AG09309 (cell line): ENCODE data around the gene TRIM6.

Experiments used
- DNase-seq: peaks from one replicate; pipeline ENCODE4 v3.0.0-alpha.2; 2010; ENCODE audit warnings: low read depth
- H3K4me3 ChIP-seq: 2 replicates; pipeline ENCODE4 v1.5.1; 2011; ENCODE audit warnings: mild to moderate bottlenecking, low read depth, low read length, moderate library complexity; ENCODE audit not compliant: control insufficient read depth
- TF ChIP-seq, protein P1 (sequence below): IDR thresholded peaks from 2 replicates; pipeline ENCODE4 v1.5.1; 2011; ENCODE audit warnings: mild to moderate bottlenecking, low read depth, low read length, inconsistent platforms; ENCODE audit not compliant: insufficient read depth, control insufficient read depth; ENCODE audit errors: missing control alignments

The TRIM6 gene

DNA sequence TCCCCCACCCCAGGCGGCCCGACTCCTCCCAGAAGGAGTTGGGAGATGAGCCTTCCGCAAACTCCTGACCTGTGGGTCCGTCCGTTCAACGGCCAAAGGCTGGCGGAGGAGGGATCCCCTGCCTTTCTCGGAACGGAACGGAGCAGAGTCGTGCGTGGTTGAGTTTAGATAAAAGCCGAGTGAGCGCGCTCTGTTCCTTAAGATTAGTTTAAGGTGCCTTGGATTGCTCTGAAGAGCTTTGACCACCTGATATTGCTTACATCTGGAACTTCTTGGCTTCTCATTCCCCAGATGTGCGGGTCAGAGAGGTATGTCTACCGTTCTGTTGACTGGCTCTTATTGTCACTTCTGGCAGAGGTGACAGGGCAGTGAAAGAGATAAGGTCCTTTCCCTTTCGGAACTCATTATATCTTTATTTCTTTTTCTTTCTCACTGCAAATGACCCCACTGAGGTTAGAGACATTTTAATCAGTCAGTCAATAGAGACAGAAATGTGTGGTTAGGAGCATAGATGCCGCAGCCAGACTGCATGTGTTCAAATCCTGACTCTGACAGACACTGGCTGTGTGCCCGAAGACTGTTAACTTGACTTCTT is at the start of gene TRIM6:
TRIM6 (plus strand) TSS at position 31 of the 595 bp plus-strand sequence; CDS start at position 292, 261 bp downstream.
- peak within 1 kb of the TSS; percentile 55 for H3K4me3 ChIP-seq
- TF ChIP-seq, protein P1, sequence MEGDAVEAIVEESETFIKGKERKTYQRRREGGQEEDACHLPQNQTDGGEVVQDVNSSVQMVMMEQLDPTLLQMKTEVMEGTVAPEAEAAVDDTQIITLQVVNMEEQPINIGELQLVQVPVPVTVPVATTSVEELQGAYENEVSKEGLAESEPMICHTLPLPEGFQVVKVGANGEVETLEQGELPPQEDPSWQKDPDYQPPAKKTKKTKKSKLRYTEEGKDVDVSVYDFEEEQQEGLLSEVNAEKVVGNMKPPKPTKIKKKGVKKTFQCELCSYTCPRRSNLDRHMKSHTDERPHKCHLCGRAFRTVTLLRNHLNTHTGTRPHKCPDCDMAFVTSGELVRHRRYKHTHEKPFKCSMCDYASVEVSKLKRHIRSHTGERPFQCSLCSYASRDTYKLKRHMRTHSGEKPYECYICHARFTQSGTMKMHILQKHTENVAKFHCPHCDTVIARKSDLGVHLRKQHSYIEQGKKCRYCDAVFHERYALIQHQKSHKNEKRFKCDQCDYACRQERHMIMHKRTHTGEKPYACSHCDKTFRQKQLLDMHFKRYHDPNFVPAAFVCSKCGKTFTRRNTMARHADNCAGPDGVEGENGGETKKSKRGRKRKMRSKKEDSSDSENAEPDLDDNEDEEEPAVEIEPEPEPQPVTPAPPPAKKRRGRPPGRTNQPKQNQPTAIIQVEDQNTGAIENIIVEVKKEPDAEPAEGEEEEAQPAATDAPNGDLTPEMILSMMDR = no peak
- no peak for DNase-seq

- H3K4me3 ChIP-seq = no peak overlapping the region
- no peak for DNase-seq
- TF ChIP-seq, protein P1 = no peak
Observed at GRCh38 chr11:5547982-5548381, 48.5 kb upstream of the TRIM6 start.

- no peak for DNase-seq
- TF ChIP-seq, protein P1 = no peak
- no peak within 1 kb of the TSS for H3K4me3 ChIP-seq
Observed at GRCh38 chr11:5548440-5548839, 48.0 kb upstream of the TRIM6 start, which contains the start of gene OR52H1. Gene OR52H1 (minus strand): TSS chr11:5548540. CDS start chr11:5545505, 3,035 bp downstream.

- no peak overlapping the region for H3K4me3 ChIP-seq
- TF ChIP-seq, protein P1 = no peak
- DNase-seq = peak; percentile 10
Observed at GRCh38 chr11:5550440-5551095, 45.9 kb upstream of the TRIM6 start.

GRCh38 chr11:5553343-5553742 is 43.1 kb upstream of the TRIM6 start:
- H3K4me3 ChIP-seq = no peak overlapping the region
- TF ChIP-seq, protein P1 = no peak
- DNase-seq = no peak

DNA sequence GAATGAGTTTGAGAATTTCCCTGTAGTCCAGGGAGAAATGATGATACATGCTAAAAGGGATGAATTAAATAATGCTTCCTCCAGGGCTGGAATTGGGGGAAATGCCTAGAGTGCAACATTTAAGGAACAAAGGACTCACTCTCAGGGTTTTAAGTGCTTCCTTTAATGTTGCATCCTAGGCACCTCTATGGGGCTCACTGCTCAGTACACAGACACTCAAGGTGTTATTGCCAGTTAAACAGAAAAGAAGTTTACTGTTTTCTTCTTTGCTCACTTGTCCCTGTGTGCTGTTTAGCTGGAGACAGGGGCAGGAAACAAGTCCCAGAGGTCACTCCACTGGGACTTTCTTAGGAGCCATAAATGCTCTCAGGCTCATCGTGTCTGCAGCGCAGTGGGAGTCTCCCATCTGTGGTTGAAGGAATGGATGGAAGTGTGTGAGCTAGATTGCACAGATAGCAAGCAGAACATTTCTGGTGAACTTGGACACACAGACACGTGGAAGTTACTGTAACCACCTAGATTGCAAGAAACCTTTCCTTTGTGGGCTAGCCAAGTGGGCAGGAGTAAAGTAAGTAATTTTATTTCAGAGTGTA is 39.7 kb upstream of the TRIM6 start:
- no peak for DNase-seq
- TF ChIP-seq, protein P1 = no peak

More for the DNA sequence above, 39.7 kb upstream of the TRIM6 start:
- no peak overlapping the region for H3K4me3 ChIP-seq
